Thymus (tissue), 11 donors: ENCODE results near the gene CDKN2B. TPM values are rescaled to one million over a fixed set of nuclear protein-coding genes. Genes with fewer than 3 reads are reported as not detected.

Experiments used
- DNase-seq, 9 donors: peaks; one replicate each; pipeline ENCODE4 v3.0.0-alpha.2; 2013; ENCODE audit warnings: low spot score in 9 of 9, low read depth in 6 of 9, missing footprints in 1 of 9
- H3K27ac ChIP-seq, 2 donors: one replicate each; pipeline ENCODE4 v1.5.1; 2013; ENCODE audit warnings: control low read depth in 1 of 2, low read depth in 1 of 2, low read length in 1 of 2, mild to moderate bottlenecking in 1 of 2, moderate library complexity in 1 of 2
- H3K27me3 ChIP-seq, 2 donors: one replicate each; pipeline ENCODE4 v1.5.1; 2013; ENCODE audit warnings: low read length in 1 of 2; ENCODE audit not compliant: control insufficient read depth in 2 of 2, insufficient read depth in 1 of 2
- H3K36me3 ChIP-seq, 2 donors: one replicate each; pipeline ENCODE4 v1.5.1; 2013; ENCODE audit warnings: low read length in 1 of 2, mild to moderate bottlenecking in 1 of 2, moderate library complexity in 1 of 2; ENCODE audit not compliant: control insufficient read depth in 2 of 2, insufficient read depth in 2 of 2
- H3K4me1 ChIP-seq, 2 donors: one replicate each; pipeline ENCODE4 v1.5.1; 2013; ENCODE audit warnings: low read length in 2 of 2; ENCODE audit not compliant: control insufficient read depth in 2 of 2, insufficient read depth in 2 of 2
- H3K4me3 ChIP-seq, 2 donors: one replicate each; pipeline ENCODE4 v1.5.1; 2013; ENCODE audit warnings: low read length in 2 of 2, control low read depth in 1 of 2, mild to moderate bottlenecking in 1 of 2
- H3K9me3 ChIP-seq, 2 donors: one replicate each; pipeline ENCODE4 v1.5.1; 2013; ENCODE audit warnings: low read length in 1 of 2, mild to moderate bottlenecking in 1 of 2; ENCODE audit not compliant: control insufficient read depth in 2 of 2, insufficient read depth in 1 of 2
- WGBS: extraction: QIAGEN DNeasy Blood & Tissue Kit; methylation state at CpG from one replicate; pipeline ENCODE4 v1.1.7; 2013; 5-methylcytosine and 5-hydroxymethylcytosine counted together
- polyA plus RNA-seq: library from polyadenylated mRNA; stranded (reverse); fragments of 200-250 nt; gene quantifications from one replicate; pipeline ENCODE4 v1.2.3, GENCODE V29; 2013
- total RNA-seq: library from RNA; stranded (reverse); fragments of 120-200 nt; gene quantifications from one replicate; pipeline ENCODE4 v1.2.4, GENCODE V29; 2013
- donor health status: healthy.

Gene CDKN2B
- total and polyA plus RNA-seq, 2 donors = 0.80 to 7.3 TPM

DNA sequence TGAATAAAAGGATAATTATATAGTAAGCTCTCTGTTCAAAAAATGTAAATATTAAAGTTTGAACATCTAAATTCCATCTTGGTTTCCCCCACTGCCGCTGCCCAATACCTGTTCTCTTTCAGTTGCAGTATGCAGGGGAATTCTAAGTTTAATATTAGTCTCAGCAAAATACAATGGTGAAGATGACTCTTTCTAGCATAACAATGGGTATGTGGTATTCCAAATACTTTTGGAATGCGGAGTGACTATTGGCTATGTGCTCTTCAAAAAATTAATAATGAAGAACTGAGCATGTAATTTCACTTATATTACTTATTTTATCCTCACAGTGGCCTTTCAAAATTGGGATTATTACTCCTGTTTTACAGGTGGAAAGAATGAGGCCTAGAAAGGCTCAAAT, 11.1 kb downstream of the CDKN2B start:
- Histone ChIP-seq H3K4me1 (peaks cover 18 to 20% of the 10 kb centered on the region in 2 donors), H3K27me3 (peaks cover 27 to 78% of the 10 kb centered on the region in 2 donors), H3K4me3 (no peak overlapping the region), H3K9me3 (no peaks in the 10 kb centered on the region), H3K36me3 (no peaks in the 10 kb centered on the region), H3K27ac (no peak overlapping the region)
- no peak for DNase-seq
- WGBS = 72% methylated on average over 2 of the region's 2 CpGs

DNA sequence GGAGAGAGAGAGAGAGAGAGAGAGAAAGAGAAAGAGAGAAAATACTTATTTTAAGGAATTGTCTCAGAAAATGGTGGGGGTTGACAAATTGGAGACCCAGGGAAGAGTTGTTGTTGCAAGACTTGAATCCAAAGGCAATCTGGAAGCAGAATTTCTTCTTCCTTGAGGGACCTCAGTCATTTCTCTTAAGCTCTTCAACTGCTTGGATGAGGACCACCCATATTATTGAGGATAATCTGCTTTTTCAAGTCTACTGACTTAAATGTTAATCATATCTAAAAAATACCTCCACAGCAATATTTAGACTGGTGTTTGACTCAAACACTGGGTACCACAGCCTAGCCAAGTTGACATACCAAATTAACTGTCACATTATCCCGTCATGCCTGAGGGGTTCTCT, 11.6 kb downstream of the CDKN2B start:
- Histone ChIP-seq H3K27ac (no peak overlapping the region), H3K36me3 (no peaks in the 10 kb centered on the region), H3K4me3 (no peak overlapping the region), H3K4me1 (peaks cover 18 to 20% of the 10 kb centered on the region in 2 donors), H3K27me3 (peaks cover 27 to 77% of the 10 kb centered on the region in 2 donors), H3K9me3 (no peaks in the 10 kb centered on the region)
- 66% methylated on average over 1 of the region's 1 CpG for WGBS
- no peak for DNase-seq

DNA sequence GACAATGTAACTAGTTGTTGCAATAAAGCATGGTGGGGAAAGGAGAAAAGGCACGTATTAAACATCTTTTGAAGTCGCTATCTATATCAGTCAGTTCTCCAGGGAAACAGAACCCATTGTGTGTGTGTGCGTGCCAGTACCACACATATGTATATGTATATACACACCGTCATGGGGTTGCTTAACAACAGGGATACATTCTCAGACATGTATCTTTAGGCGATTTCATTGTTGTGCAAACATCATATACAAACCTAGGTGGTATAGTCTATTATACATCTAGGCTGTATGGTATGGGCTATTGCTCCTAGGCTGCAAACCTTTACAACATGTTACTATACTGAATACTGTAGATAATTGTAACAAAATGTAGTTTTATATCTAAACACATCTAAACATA, 12.2 kb downstream of the CDKN2B start:
- no peak for DNase-seq
- Histone ChIP-seq H3K27me3 (peaks cover 25 to 77% of the 10 kb centered on the region in 2 donors), H3K36me3 (no peaks in the 10 kb centered on the region), H3K4me1 (peaks cover 18 to 20% of the 10 kb centered on the region in 2 donors), H3K4me3 (no peak overlapping the region), H3K27ac (no peak overlapping the region), H3K9me3 (no peaks in the 10 kb centered on the region)
- 41% methylated on average over 5 of the region's 5 CpGs for WGBS

DNA sequence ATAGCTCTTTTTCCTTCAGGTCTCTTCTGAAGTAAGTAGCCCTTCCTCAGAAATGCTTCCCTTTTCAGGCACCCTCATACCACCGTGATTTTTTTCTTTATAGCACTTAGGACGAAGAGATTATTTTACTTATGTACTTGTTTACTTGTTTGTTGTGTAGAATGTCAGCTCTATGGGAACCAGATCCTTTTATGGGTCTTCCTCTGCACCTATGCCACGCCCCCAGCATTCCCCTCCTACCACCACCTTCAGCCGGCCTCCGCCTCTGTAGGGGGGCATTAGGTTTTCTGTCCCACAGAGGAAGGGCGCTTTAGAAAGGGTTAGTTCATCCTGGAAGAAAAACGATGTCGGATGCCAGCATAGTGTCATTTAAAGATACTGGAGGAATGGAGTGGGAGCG, 12.7 kb downstream of the CDKN2B start:
- no peak overlapping the region for H3K4me3 ChIP-seq

DNA sequence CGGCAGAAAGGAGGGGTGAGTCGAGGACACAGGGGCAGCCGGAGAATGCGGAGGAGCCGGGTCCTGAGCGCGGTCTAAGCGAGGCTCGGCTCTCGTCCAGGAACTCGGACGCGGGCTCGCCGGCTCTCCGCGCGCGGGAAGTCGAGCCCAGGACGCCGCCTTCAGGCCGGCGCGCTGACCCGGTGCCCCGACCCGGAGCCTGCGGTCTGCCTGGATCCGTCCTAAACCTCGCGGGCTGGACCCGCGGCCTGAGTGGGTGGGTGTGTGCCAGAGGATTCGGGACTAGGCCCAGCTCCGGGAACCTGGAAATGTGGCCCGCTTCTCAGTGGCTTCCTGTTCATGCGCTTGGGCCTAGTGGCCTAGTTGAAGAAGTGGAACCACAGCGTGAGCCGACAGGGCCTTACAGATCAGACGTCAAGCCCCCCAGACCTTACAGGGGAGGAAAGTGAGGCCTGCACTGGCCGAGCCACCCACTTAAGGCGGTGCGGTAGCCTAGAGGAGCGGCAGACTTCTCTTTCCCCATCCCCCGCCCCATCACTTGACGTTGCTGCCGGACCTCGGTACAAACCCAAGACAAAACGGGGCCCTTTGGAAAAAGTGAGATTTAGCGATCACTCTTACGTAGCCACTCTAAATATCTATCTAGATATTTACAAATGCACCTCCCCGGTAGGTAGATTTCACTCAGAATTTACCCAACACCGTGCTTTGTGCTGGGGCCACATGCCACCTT, 13.3 kb downstream of the CDKN2B start:
- WGBS = 8% methylated on average over 54 of the region's 54 CpGs
- H3K27ac ChIP-seq = peak overlapping the region in 1 of 2 donors; percentile 42
- DNase-seq = no peak
- H3K36me3 ChIP-seq = no peaks in the 10 kb centered on the region
- H3K4me1 ChIP-seq = peaks cover 18 to 20% of the 10 kb centered on the region in 2 donors
- H3K4me3 ChIP-seq = peak overlapping the region; percentile 49 to 91
- no peaks in the 10 kb centered on the region for H3K9me3 ChIP-seq
- peaks cover 25 to 85% of the 10 kb centered on the region in 2 donors for H3K27me3 ChIP-seq

More for the DNA sequence above, 12.7 kb downstream of the CDKN2B start:
- H3K27me3 ChIP-seq = peaks cover 25 to 80% of the 10 kb centered on the region in 2 donors
- DNase-seq = no peak
- no peaks in the 10 kb centered on the region for H3K36me3 ChIP-seq
- H3K4me1 ChIP-seq = peaks cover 18 to 20% of the 10 kb centered on the region in 2 donors
- no peaks in the 10 kb centered on the region for H3K9me3 ChIP-seq
- WGBS = 28% methylated on average over 9 of the region's 9 CpGs
- H3K27ac ChIP-seq = no peak overlapping the region

DNA sequence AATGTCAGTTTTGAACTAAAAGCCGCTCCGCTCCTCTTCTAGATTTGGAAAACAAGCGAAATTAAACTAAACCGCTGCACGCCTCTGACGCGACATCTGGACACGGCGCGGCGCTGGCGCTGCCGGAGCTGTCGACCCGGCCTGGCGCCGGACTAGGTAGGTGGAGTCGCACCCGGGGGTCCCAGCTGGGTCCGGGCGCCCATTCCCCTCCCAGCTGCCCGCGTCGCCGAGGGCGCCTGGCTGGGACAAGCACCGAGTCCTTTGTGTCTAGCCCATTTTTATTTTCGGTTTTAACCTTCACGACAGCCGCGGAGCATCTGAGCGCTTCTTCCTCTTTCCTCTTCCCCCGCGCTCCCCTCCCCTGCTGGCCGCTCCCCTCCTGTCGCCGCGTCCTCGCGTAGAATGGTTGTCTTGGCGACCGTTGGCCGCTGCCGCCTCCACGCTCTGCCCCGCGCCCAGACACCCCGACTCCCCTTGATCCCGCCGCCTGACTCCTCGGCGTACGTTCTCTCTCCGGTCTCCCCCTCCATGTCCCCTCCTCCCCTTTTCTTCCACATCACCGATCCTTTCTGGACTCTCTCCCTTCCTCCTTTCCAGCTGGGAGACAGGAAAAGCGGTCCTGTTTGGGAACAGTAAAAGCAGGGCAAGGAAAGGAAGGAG, 14.0 kb downstream of the CDKN2B start:
- peaks cover 18 to 20% of the 10 kb centered on the region in 2 donors for H3K4me1 ChIP-seq
- H3K27me3 ChIP-seq = peaks cover 22 to 86% of the 10 kb centered on the region in 2 donors
- peak overlapping the region in 1 of 2 donors; percentile 74 for H3K27ac ChIP-seq
- peak in 3 of 9 donors; percentile 53 to 78 (median 61) for DNase-seq
- WGBS = under 1% methylated on average over 56 of the region's 56 CpGs
- no peaks in the 10 kb centered on the region for H3K9me3 ChIP-seq
- H3K4me3 ChIP-seq = peak overlapping the region; percentile 49 to 91
- no peaks in the 10 kb centered on the region for H3K36me3 ChIP-seq

DNA sequence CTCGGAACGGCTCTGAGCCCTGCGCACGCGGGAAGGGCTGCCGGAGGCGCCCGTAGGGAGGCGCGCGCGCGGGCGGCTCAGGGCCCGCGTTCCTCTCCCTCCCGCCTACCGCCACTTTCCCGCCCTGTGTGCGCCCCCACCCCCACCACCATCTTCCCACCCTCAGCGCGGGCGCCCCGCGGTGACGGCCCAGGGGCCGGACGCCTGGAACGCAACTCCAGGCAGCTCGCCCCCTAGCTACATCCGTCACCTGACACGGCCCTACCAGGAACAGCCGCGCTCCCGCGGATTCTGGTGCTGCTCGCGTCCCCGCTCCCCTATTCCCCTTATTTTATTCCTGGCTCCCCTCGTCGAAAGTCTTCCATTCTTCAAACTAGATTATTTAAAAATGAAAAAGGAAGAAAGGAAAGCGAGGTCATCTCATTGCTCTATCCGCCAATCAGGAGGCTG, 14.5 kb downstream of the CDKN2B start, which contains the start of gene CDKN2B-AS1:
TSS of gene CDKN2B-AS1 (plus strand) at position 236 of the 450 bp plus-strand sequence.
- no peaks in the 10 kb centered on the region for H3K9me3 ChIP-seq
- H3K27ac ChIP-seq = peak within 1 kb of the TSS in 1 of 2 donors; percentile 74
- peaks cover 25 to 87% of the 10 kb centered on the region in 2 donors for H3K27me3 ChIP-seq
- DNase-seq = no peak
- H3K36me3 ChIP-seq = no peaks in the 10 kb centered on the region
- peak within 1 kb of the TSS; percentile 49 to 91 for H3K4me3 ChIP-seq
- H3K4me1 ChIP-seq = peaks cover 18 to 20% of the 10 kb centered on the region in 2 donors
- under 1% methylated on average over 43 of the region's 43 CpGs for WGBS

DNA sequence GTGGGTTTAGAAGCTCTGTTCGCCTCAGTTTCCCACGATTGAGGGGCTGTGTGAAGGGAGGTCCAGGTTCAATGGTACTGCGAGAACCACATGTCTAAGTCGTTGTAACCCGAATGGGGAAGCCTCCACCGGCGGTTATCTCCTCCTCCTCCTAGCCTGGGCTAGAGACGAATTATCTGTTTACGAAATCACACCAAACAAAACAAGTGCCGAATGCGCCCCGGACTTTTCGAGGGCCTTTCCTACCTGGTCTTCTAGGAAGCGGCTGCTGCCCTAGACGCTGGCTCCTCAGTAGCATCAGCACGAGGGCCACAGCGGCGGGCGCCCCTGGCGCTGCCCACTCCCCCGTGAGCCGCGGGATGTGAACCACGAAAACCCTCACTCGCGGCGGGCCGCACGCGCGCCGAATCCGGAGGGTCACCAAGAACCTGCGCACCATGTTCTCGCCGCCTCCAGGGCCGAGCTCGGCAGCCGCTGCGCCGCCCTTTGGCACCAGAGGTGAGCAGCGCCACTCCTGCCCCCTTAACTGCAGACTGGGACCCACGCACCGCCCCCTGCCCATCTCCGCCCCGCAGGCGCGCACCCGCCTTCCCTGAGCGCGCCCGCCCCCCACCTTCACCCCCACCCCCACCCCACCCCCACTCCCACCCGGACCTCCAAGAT, 15.1 kb downstream of the CDKN2B start, which contains the start of gene CDKN2A:
TSS of gene CDKN2A (minus strand) at position 500 of the 663 bp plus-strand sequence.
- H3K9me3 ChIP-seq = no peaks in the 10 kb centered on the region
- 2% methylated on average over 53 of the region's 53 CpGs for WGBS
- peaks cover 18 to 20% of the 10 kb centered on the region in 2 donors for H3K4me1 ChIP-seq
- H3K27ac ChIP-seq = peak within 1 kb of the TSS in 1 of 2 donors; percentile 74
- peak in 1 of 9 donors; percentile 43 for DNase-seq
- peaks cover 29 to 91% of the 10 kb centered on the region in 2 donors for H3K27me3 ChIP-seq
- H3K4me3 ChIP-seq = peak within 1 kb of the TSS; percentile 49 to 91
- H3K36me3 ChIP-seq = no peaks in the 10 kb centered on the region
